SU-DHL-6 (cell line): Measurements from ENCODE around the gene SLC27A1.

Source experiments
- H2AFZ ChIP-seq: fragments of 200-600 bp; sonication (generic); 2 replicates; pipeline ENCODE4 v1.6.1; 2014; ENCODE audit warnings: low read depth, mild to moderate bottlenecking, moderate library complexity, mixed read lengths, antibody characterized with exemption, low read length; ENCODE audit not compliant: severe bottlenecking
- H3F3A ChIP-seq: fragments of 200-600 bp; shearing (Covaris generic); 2 replicates; pipeline ENCODE4 v1.6.0; 2016; ENCODE audit warnings: antibody characterized with exemption, mild to moderate bottlenecking; ENCODE audit not compliant: insufficient read depth
- H3K27ac ChIP-seq: fragments of 200-600 bp; sonication (generic); 2 replicates; pipeline ENCODE4 v1.5.1; 2016; ENCODE audit warnings: low read depth, mild to moderate bottlenecking, low read length, moderate library complexity, mixed read lengths
- H3K27me3 ChIP-seq: fragments of 200-600 bp; sonication (generic), shearing (Covaris generic); 2 replicates; pipeline ENCODE4 v1.6.0; 2014; ENCODE audit warnings: mild to moderate bottlenecking, low read length
- H3K36me3 ChIP-seq: fragments of 200-600 bp; sonication (generic); 2 replicates; pipeline ENCODE4 v1.6.1; 2014; ENCODE audit warnings: mild to moderate bottlenecking, low read length, mixed read lengths
- H3K4me2 ChIP-seq: fragments of 300-600, 200-600 bp; shearing (Covaris generic), sonication (generic); 2 replicates; pipeline ENCODE4 v1.6.0; 2014; ENCODE audit warnings: low read length, low read depth, mild to moderate bottlenecking; ENCODE audit not compliant: poor library complexity, severe bottlenecking
- H3K4me3 ChIP-seq: fragments of 200-600 bp; sonication (generic); 2 replicates; pipeline ENCODE4 v1.5.1; 2014; ENCODE audit warnings: antibody characterized with exemption, low read length, mild to moderate bottlenecking, mixed read lengths; ENCODE audit not compliant: insufficient read depth, poor library complexity, severe bottlenecking
- H3K79me2 ChIP-seq: fragments of 200-600 bp; sonication (generic); 2 replicates; pipeline ENCODE4 v1.6.1; 2014; ENCODE audit warnings: mild to moderate bottlenecking, low read length, moderate library complexity; ENCODE audit not compliant: insufficient read depth
- H3K9ac ChIP-seq: fragments of 200-600 bp; sonication (generic); 2 replicates; pipeline ENCODE4 v1.7.0; 2014; ENCODE audit warnings: mild to moderate bottlenecking, low read length
- H3K9me2 ChIP-seq: fragments of 200-600 bp; sonication (generic); replicated peaks from 2 replicates; pipeline ENCODE4 v1.6.1; 2014; ENCODE audit warnings: low read length; ENCODE audit not compliant: insufficient read depth
- H3K9me3 ChIP-seq: fragments of 200-600 bp; sonication (generic); 2 replicates; pipeline ENCODE4 v1.6.1; 2014; ENCODE audit warnings: low read length, mixed read lengths; ENCODE audit not compliant: insufficient read depth
- H4K20me1 ChIP-seq: fragments of 200-600 bp; sonication (generic); 2 replicates; pipeline ENCODE4 v1.6.1; 2014; ENCODE audit warnings: low read depth, mild to moderate bottlenecking, antibody characterized with exemption, low read length, moderate library complexity, mixed read lengths
- CTCF ChIP-seq: fragments of 200-600 bp; sonication (generic); IDR thresholded peaks from one replicate; pipeline ENCODE4 v1.5.1; 2017; ENCODE audit warnings: antibody characterized with exemption, mild to moderate bottlenecking, low read length, moderate library complexity; ENCODE audit not compliant: insufficient read depth, poor library complexity, severe bottlenecking
- EZH2phosphoT487 ChIP-seq: fragments of 200-600 bp; sonication (generic), shearing (Covaris generic); conservative IDR thresholded peaks from 2 replicates; pipeline ENCODE4 v1.6.1; 2018; ENCODE audit warnings: mild to moderate bottlenecking, antibody characterized with exemption, low read length, moderate library complexity, mixed read lengths

The SLC27A1 gene

GRCh38 chr19:17503240-17503639 is 32.9 kb downstream of the SLC27A1 start:
- TF ChIP-seq EZH2phosphoT487: no peak
- no peak for TF ChIP-seq CTCF
- H3K9me3 ChIP-seq: no peaks in the 10 kb centered on the region
- H3F3A ChIP-seq: no peaks in the 10 kb centered on the region

GRCh38 chr19:17504030-17504429 is 33.7 kb downstream of the SLC27A1 start:
- H3K27ac ChIP-seq: no peak overlapping the region
- no peak overlapping the region for H2AFZ ChIP-seq
- H3K79me2 ChIP-seq: no peaks in the 10 kb centered on the region
- no peak overlapping the region for H3K4me2 ChIP-seq
- no peak overlapping the region for H3K9ac ChIP-seq
- H3K4me3 ChIP-seq: no peak overlapping the region
- H3K9me2 ChIP-seq: no peaks in the 10 kb centered on the region
- no peaks in the 10 kb centered on the region for H3K27me3 ChIP-seq
- H3K9me3 ChIP-seq: no peaks in the 10 kb centered on the region
- no peaks in the 10 kb centered on the region for H4K20me1 ChIP-seq
- no peaks in the 10 kb centered on the region for H3F3A ChIP-seq
- no peaks in the 10 kb centered on the region for H3K36me3 ChIP-seq
- TF ChIP-seq EZH2phosphoT487 (no peak), CTCF (no peak)

More at GRCh38 chr19:17503240-17503639, 32.9 kb downstream of the SLC27A1 start:
- Histone ChIP-seq H3K36me3 (no peaks in the 10 kb centered on the region), H3K9ac (no peak overlapping the region), H3K27ac (no peak overlapping the region), H3K4me3 (no peak overlapping the region), H3K4me2 (no peak overlapping the region), H2AFZ (no peak overlapping the region), H3K27me3 (no peaks in the 10 kb centered on the region), H3K9me2 (no peaks in the 10 kb centered on the region), H3K79me2 (no peaks in the 10 kb centered on the region), H4K20me1 (no peaks in the 10 kb centered on the region)

- no peaks in the 10 kb centered on the region for H3K9me2 ChIP-seq
- no peaks in the 10 kb centered on the region for H3K36me3 ChIP-seq
- no peaks in the 10 kb centered on the region for H3F3A ChIP-seq
- TF ChIP-seq CTCF: no peak
- TF ChIP-seq EZH2phosphoT487: no peak
- H3K27me3 ChIP-seq: no peaks in the 10 kb centered on the region
- no peak overlapping the region for H3K9ac ChIP-seq
- no peaks in the 10 kb centered on the region for H4K20me1 ChIP-seq
- H3K4me3 ChIP-seq: no peak overlapping the region
- H2AFZ ChIP-seq: no peak overlapping the region
- H3K9me3 ChIP-seq: no peaks in the 10 kb centered on the region
- H3K79me2 ChIP-seq: peaks cover 3% of the 10 kb centered on the region; the same call in 1 of the 2 replicates
- H3K4me2 ChIP-seq: no peak overlapping the region
- H3K27ac ChIP-seq: no peak overlapping the region
Observed at GRCh38 chr19:17504456-17504855, 34.1 kb downstream of the SLC27A1 start.
